Germinal center (tissue), 1 donor: ENCODE results near the gene PAF1.
A peak's percentile ranks its signal among the peaks of the same experiment; 100 is the strongest.
"Not testable (repeated sequence)": the region's sequence is repeated elsewhere in the genome, so short reads cannot be mapped to it uniquely, and the experiment has no call there.

Experiments
- DNase-seq: peaks from one replicate; pipeline ENCODE4 v3.0.0; 2012; ENCODE audit warnings: mixed read lengths, low spot score

The PAF1 gene

DNA sequence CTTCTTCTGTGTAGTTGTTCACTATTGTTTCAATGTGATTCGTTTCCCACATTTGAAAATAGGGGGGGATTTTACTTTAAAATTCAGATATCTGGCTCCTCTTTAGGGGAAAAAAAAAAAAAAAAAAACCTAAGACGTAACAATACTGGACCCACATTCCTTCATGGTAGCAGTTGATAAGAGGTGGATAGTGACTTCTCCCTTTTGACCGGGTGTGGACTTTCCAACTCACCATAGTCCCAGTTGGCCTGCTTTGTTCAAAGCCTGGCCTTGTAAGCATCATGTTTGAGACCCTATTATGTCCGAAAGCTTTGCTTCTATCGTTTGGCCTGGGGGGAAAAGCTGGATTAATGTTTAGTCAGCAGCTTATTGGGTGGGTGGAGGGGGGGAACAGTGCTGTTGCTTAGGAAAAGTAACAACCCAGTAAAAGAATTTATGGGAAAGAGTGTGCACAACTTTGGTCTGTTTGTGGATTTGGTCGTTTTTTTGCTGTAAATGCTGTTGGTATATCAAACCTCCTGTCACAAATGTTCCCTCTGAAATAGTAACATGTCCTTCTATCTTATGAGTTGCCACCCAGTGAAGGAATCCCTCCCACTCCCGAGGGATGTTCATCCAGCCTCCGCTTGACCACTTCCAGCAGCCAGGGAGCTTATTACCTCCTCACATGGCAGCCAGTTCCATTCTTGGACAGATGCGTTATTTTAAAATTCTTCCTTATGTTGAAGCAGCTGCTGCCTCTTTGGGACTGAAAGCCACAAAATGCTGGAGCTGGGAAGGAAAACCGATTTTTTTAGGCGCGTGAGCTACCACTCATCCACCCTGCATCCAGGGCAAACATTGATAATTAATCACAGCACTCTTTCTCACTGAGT lies 38.3 kb downstream of the PAF1 start:
- DNase-seq: no peak

DNA sequence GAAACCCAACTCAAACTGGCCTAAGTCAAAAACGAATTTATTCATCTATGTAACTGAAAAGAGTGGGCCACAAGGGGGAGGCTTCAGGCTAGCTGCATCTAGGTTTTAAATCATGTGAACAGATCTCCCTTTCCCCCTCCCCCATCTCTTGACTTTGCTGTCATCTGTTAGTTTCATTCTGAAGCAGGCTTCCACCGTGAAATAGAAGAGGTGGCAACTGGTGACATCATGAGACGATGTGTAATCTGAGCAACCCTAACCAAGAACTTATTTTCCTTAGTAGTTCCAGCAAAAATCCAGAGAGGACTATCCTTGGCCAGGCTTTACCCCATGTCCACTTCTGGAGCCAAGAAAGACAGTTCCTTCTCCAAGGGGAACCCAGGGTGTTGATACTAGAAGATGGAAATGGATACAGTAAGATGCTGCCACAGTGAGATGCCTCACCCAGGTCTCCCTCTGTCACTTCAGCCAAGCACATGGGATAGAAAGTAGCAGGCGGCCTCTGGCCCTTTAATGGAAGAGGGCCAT lies 39.3 kb downstream of the PAF1 start:
- DNase-seq: peak; percentile 49

DNA sequence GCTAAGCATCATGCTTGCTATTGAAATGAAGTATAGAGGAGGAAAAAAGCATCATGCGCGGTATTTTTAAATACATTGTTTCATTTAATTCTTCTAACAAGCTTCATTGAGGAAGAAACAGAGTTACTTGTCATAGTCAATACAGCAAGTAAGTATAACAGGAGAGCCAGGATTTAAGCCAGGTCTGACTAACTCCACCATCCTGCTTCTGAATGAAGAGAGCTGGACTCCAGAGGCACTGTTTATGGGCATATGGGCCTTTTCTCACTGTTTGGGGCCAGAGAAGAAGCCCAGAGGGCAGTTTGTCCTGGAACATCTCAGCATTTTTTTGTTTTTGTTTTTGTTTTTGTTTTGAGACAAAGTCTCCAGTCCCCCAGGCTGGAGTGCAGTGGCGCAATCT lies 40.8 kb downstream of the PAF1 start:
- DNase-seq: no peak

DNA sequence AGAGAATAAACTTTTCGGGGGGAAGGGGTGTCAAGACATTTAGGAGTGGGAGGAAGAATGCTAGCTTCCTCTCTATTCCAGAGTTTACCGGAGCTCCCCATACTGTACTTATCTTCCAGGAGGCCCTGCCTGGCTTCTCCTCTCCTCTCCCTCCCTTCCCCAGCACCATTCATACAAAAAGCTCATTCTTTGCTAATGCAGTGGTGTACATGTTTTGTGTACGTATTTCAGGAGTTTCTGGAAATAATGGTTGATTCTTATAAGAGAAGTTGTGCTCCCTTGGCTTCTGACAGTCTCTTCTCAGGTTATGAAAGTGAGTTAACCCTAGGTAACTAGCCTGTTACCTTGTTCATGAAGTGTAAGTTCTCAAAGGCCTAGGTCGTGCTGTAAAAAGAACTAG lies 41.6 kb downstream of the PAF1 start:
- DNase-seq: no peak

DNA sequence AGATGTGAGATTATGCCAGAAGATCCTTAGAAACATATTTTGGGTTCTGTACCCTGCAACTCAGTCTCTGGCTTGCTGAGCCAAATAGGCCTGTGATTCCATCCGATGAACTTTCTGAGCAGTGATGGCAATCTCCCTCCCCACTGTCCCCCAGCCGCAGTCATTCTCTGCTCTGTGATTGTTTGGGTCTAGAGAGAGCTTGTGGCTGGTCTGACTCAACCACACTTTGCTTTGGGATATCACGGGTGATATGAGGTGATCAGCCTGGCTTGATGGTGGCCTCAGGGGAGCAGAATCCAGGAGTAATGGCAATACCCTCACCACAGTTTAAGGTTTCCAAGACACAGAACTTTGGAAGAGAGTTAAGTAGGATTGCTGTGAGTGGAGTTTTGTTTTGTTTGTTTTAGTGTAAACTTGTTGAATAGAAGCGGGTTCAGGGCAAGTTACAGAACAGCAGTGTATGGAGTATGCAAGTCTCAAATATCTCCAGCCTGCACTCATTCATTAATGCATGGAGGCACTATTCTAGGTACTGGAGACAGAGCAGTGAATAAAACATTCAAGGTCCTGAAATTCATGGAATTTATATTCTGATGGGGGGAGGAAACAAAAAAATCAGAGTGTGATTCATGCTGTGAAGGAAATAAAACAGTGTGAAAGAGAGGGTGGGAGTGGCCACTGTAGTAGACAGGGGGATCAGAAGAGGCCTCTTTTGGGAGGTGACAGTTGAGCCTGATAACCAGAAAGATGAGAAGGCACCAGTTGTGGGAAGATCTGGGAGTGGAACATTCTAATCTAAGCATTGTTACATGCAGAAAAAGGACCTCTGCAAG lies 43.4 kb downstream of the PAF1 start:
- no peak for DNase-seq

DNA sequence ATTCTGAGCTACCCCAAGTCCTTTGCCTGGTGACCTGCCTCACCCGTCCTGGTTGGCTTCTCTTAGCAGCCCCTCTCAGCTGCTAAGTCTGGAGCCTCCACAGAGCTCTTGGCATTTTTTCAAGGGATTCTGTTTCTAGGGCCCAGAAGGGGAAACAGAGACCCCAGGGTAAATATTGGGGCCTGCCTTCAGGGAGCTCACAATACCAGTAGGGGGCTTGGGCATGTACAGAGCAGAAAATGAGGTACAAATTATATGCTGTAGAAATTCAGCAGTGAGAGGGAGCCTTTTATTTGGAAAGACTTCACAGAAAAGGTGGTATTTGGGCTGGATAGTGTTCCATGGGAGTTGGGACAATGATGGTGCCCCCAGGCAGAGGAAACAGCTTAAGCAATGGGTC lies 45.0 kb downstream of the PAF1 start:
- DNase-seq: no peak

DNA sequence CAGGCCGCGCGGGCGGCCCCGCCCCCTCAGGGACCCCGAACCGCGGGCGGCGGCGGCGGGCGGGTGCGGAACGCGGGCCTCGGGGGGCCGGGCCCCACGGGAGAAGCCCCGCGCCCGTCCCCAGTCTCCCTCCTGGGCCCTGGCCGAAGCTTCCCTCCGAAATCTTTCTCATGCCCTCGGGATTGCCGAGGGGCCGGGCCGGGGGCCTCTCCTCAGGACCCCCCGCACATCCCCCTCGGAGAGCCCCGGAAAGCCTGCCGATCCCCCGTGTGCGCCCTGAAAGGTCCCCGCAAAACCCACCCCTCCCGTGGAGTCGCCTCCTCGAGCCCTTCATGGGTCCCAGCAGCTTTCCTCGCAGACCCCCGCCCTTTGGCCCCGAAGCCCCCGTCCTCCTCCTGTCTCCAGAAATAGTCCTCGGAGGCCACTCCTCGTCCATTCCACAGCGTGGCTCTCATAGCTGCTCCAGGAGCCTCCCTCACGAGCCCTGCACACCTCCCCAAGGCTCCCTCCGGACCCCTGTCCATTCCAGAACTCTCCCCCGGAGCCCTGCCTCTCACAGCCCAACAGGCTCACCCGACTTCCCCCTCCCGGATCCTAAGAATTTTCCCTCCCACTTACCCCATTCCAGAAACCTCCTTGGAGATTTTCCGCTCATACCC lies 48.1 kb downstream of the PAF1 start:
- no peak for DNase-seq

DNA sequence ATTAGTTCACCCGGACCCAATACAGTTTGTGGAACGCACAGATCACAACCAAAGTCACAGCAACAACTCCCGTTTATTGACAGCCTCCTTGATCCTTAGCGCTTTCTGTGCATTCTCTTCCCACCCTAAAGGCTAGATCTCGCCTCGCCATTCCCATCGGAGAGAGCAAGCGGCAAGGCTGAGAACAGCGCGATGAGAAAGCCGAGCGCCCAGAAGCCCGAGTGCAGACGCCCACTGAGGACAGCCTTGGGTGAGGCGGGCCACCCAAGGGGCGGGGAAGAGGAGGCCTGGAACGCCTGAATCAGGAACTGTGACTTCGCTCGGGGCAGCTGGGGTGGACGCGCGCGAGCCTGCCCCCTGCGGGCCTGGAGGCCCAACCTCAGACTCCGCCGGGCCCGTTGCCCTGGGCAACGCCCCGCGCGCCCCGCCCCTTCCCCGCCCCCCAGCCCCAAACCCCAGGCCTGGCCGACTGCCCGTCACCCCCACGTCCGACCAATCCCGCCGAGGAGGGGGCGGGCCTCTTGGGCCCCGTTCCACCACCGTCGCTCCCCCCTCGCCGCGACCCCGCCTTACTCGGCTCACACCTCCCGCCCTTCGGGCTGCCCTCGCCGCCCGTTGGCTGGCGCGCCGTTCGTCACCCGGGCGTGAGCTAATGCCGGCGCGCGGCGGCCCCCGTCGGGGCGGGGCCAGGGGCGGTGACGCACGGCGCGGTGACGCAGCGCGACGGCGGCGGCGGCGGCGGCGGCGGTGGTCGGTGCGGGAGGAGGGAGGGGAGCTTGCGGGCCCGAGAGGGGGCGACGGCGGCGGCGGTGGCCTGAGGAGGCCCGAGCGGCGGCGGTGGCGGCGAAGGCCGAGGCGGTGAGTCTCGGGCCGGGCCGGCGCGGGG lies 48.9 kb downstream of the PAF1 start, which contains the start of gene SAMD4B:
Gene SAMD4B (plus strand): TSS at position 703 of the 886 bp plus-strand sequence. CDS start 14,473 bp downstream, outside the sequence.
- DNase-seq: peak; percentile 98

DNA sequence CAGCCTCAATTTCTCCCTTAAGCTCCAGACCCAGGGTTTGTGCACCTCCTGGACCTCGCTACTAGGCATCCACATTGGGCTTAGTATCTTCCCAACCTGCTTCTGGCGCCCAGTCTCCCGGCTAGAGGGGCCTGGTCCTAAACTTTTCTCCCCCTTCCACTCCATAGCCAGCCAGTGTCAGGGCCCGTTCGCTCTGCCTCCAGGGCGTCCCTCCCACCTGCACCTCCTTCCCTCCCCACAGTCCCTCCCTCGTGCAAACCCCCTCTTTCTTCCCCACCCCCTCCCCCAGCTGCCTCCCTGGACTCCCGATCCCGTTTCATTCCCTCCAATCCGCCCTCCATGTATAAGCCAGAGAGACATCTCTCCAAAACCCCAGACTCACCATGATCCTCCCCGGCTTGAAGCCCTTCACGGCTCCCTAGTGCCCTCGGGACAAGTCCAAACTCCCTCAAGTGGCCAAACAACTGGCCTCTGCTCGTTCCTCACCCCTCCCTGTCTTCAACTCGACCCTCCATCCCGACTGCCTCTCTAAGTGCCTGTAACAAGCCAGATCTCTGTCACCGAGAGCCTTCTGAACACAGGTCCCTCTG lies 49.7 kb downstream of the PAF1 start:
- no peak for DNase-seq

DNA sequence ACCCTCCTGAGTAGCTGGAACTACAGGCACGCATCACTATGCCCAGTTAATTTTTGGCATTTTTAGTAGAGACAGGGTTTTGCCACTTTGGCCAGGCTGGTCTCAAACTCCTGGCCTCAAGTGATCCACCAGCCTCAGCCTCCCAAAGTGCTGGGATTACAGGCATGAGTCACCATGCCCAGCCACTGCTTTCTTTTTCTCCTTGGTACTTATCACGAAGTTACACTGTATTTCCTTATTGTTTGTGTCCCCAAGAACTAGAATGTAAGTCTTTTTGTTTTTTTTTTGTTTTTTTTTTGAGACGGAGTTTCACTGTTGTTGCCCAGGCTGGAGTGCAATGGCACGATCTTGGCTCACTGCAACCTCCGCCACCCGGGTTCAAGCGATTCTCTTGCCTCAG lies 50.8 kb downstream of the PAF1 start:
- not testable (repeated sequence) for DNase-seq

DNA sequence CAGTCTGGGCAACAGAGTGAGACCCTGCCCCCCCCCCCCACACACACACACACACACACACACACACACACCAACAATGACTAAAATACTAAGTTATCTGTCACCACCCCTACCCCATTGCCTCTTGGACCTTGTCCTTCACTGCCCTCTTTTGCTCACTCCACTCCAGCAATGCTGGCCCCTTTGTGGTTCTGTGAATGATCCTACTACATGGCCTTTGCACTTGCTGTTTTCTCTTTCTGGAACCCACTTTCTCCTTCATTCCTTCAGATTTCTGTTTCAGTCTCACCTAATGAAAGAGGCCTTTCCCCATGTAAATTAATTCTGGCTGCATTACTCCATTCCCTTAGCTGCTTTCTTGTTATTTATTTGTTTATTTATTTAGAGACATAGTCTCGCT lies 51.2 kb downstream of the PAF1 start:
- no peak for DNase-seq

DNA sequence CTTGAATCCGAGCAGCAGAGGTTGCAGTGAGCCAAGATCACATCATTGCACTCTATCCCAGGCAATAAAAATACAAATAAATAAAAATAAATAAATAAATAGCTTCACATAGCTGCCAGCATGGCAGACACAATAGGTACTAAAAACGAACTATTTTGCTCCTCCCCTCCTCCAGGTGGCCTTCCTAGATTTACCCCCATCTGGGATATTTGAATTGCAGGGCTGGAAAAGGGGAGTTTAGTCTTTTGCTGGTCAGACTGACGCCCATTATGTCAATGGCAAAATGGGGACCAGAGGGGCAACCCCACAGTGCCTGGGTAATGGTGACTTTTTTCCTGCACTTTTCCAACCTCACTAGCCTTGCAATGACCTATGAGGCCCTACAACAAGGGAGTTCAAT lies 54.4 kb downstream of the PAF1 start:
- no peak for DNase-seq
